K562 (cell line): ENCODE data around the gene COL5A1. TPM values are rescaled to one million over a fixed set of nuclear protein-coding genes. Genes with fewer than 3 reads are reported as not detected.

Experiments used
- ATAC-seq: fragments of 200-7000 bp; cut with Tn5 transposase; 3 replicates; pipeline ENCODE4 v1.9.1; 2020; ENCODE audit warnings: moderate library complexity
- BruUV-seq: library from RNA; stranded (reverse); fragments of 400-500 nt; replicated peaks from 2 replicates; lab custom pipeline; 2021; lab: Mats Ljungman, UMichigan
- CTCF ChIA-PET: fragments of 300-600 bp; formaldehyde crosslinking; extraction: SDS; loops from one replicate; lab custom pipeline; 2021; ENCODE audit warnings: low intra/inter-chr PET ratio; lab: Yijun Ruan, JAX
- POLR2A ChIA-PET: fragments of 300-600, 350-650 bp; sonication (Branson Sonifier 250); formaldehyde crosslinking; extraction: SDS; loops from one replicate; lab custom pipeline; 2021; ENCODE audit warnings: antibody characterized with exemption, inconsistent platforms; lab: Yijun Ruan, JAX
- DNase-seq, 4 experiments: peaks; one replicate each; pipeline versions ENCODE4 v3.0.0 to v3.0.0-alpha.2; 2011 to 2018; ENCODE audit warnings: low spot score in 3 of 4, mixed read lengths in 3 of 4; ENCODE audit errors: extremely low read depth in 1 of 4
- FAIRE-seq: peaks from 2 replicates; lab custom pipeline; 2011; peaks lifted over from hg19 to GRCh38; lab: Jason Lieb, UNC
- H2AFZ ChIP-seq: 2 replicates; pipeline ENCODE4 v1.6.0; 2011; ENCODE audit warnings: low read depth, low read length, control low read depth, inconsistent platforms
- H3K27ac ChIP-seq: fragments of 200-600 bp; 3 replicates; pipeline ENCODE4 v1.8.0; 2011; ENCODE audit warnings: low read depth, mild to moderate bottlenecking, control low read depth, inconsistent platforms, low read length, moderate library complexity, mixed read lengths; ENCODE audit errors: extremely low read depth
- H3K27me3 ChIP-seq, 2 experiments: fragments of 300-600 bp in 1 of 2; 2 replicates in 1 of 2; 3 replicates in 1 of 2; pipeline versions ENCODE4 v1.6.0 to v1.8.0; 2011; ENCODE audit warnings: inconsistent platforms in 2 of 2, low read length in 2 of 2, mild to moderate bottlenecking in 1 of 2, mixed read lengths in 1 of 2, moderate library complexity in 1 of 2; ENCODE audit not compliant: control insufficient read depth in 2 of 2, insufficient read depth in 2 of 2
- H3K36me3 ChIP-seq: fragments of 300-600 bp; 3 replicates; pipeline ENCODE4 v1.8.0; 2011; ENCODE audit warnings: mild to moderate bottlenecking, low read length, inconsistent platforms; ENCODE audit not compliant: control insufficient read depth, insufficient read depth
- H3K4me1 ChIP-seq, 2 experiments: fragments of 200-600 bp in 1 of 2; replicated peaks in 1 of 2; 2 replicates in 1 of 2; 3 replicates in 1 of 2; pipeline versions ENCODE4 v1.5.1 to v1.8.0; 2011; ENCODE audit warnings: inconsistent platforms in 2 of 2, low read length in 2 of 2, mild to moderate bottlenecking in 1 of 2, mixed read lengths in 1 of 2, moderate library complexity in 1 of 2; ENCODE audit not compliant: control insufficient read depth in 2 of 2, insufficient read depth in 2 of 2
- H3K4me2 ChIP-seq: 2 replicates; pipeline ENCODE4 v1.6.1; 2011; ENCODE audit warnings: low read length, control low read depth, inconsistent platforms, mixed read lengths; ENCODE audit not compliant: insufficient read depth
- H3K4me3 ChIP-seq: fragments of 200-600 bp; sonication (generic), shearing (Covaris generic); 2 replicates; pipeline ENCODE4 v1.5.1; 2016; ENCODE audit warnings: control low read depth, inconsistent platforms
- H3K79me2 ChIP-seq: fragments of 200-600 bp; 3 replicates; pipeline ENCODE4 v1.8.0; 2011; ENCODE audit warnings: low read length, inconsistent platforms; ENCODE audit not compliant: control insufficient read depth, insufficient read depth
- H3K9ac ChIP-seq, 2 experiments: 2 replicates each; pipeline versions ENCODE4 v1.6.0 to v1.6.1; 2011; ENCODE audit warnings: low read depth in 2 of 2, low read length in 2 of 2, control low read depth in 1 of 2, inconsistent platforms in 1 of 2, mild to moderate bottlenecking in 1 of 2, mixed read lengths in 1 of 2; ENCODE audit not compliant: insufficient read depth in 1 of 2
- H3K9me1 ChIP-seq: one replicate; pipeline ENCODE4 v1.6.0; 2011; ENCODE audit warnings: inconsistent platforms, mild to moderate bottlenecking, low read length, moderate library complexity; ENCODE audit not compliant: control insufficient read depth, insufficient read depth
- H3K9me3 ChIP-seq: replicated peaks from 2 replicates; pipeline ENCODE4 v1.5.1; 2011; ENCODE audit warnings: low read depth, low read length, inconsistent platforms; ENCODE audit not compliant: control insufficient read depth, insufficient read depth
- H4K20me1 ChIP-seq: replicated peaks from 2 replicates; pipeline ENCODE4 v1.6.1; 2011; ENCODE audit warnings: low read length, inconsistent platforms, mixed read lengths; ENCODE audit not compliant: control insufficient read depth, insufficient read depth
- CEBPZ ChIP-seq: fragments of 150-350 bp; IDR thresholded peaks from 2 replicates; pipeline ENCODE4 v1.6.1; 2014; ENCODE audit warnings: low read depth, mild to moderate bottlenecking, low read length, borderline replicate concordance
- CREB1 ChIP-seq, 2 experiments: sonication (generic) in 1 of 2; formaldehyde crosslinking in 1 of 2; IDR thresholded peaks; 2 replicates each; pipeline versions ENCODE4 v1.6.1 to v1.8.0; 2012 to 2022; ENCODE audit warnings: inconsistent platforms in 1 of 2, mild to moderate bottlenecking in 1 of 2, missing genetic modification reagents in 1 of 2, moderate library complexity in 1 of 2
- DLX4 ChIP-seq: fragments of 250-450 bp; sonication (Bioruptor Pico); IDR thresholded peaks from 2 replicates; pipeline ENCODE4 v1.6.1; 2021; ENCODE audit warnings: mild to moderate bottlenecking
- L3MBTL2 ChIP-seq: fragments of 450-650 bp; IDR thresholded peaks from 2 replicates; pipeline ENCODE4 v1.6.1; 2016; ENCODE audit warnings: mild to moderate bottlenecking, moderate library complexity
- NKRF ChIP-seq: fragments of 450-650 bp; IDR thresholded peaks from 2 replicates; pipeline ENCODE4 v1.6.1; 2016; ENCODE audit warnings: borderline replicate concordance
- SRF ChIP-seq, 2 experiments: fragments of 250-450, 450-650 bp in 1 of 2; sonication (Bioruptor Pico) in 1 of 2; sonication (generic) in 1 of 2; formaldehyde crosslinking; IDR thresholded peaks; 2 replicates each; pipeline versions ENCODE4 v1.5.0 to v1.5.1; 2020 to 2022; ENCODE audit warnings: mild to moderate bottlenecking in 1 of 2, missing genetic modification reagents in 1 of 2
- XRCC4 ChIP-seq: IDR thresholded peaks from one replicate; pipeline ENCODE4 v1.6.1; 2011; ENCODE audit not compliant: insufficient read depth, insufficient read length; ENCODE audit errors: extremely low read depth
- ZNF324 ChIP-seq: fragments of 250-450 bp; sonication (Bioruptor Pico); IDR thresholded peaks from 2 replicates; pipeline ENCODE4 v1.4.0; 2020; ENCODE audit warnings: mild to moderate bottlenecking
- ZNF408 ChIP-seq: fragments of 250-450 bp; sonication (Bioruptor Pico); IDR thresholded peaks from 2 replicates; pipeline ENCODE4 v1.4.0; 2020; ENCODE audit warnings: low read depth, mild to moderate bottlenecking, moderate library complexity
- ZNF584 ChIP-seq: fragments of 200-800 bp; sonication (Bioruptor generic); IDR thresholded peaks from 2 replicates; pipeline ENCODE4 v1.6.1; 2016; ENCODE audit warnings: low read depth, mild to moderate bottlenecking, missing genetic modification characterization, missing compliant biosample characterization
- ZNF668 ChIP-seq: fragments of 250-450 bp; sonication (Bioruptor Pico); IDR thresholded peaks from 2 replicates; pipeline ENCODE4 v1.8.0; 2022; ENCODE audit warnings: mild to moderate bottlenecking, inconsistent platforms
- ZNF778 ChIP-seq: fragments of 450-650 bp; formaldehyde crosslinking; IDR thresholded peaks from 2 replicates; pipeline ENCODE4 v1.4.0; 2020; ENCODE audit warnings: mild to moderate bottlenecking, moderate library complexity
- WGBS: fragments of 100-300 bp; shearing (Covaris generic); methylation state at CpG from one replicate; pipeline ENCODE4 v1.1.6; 2016; ENCODE audit warnings: low coverage, mixed read lengths; ENCODE audit not compliant: insufficient coverage; ENCODE audit errors: missing lambda C conversion rate; 5-methylcytosine and 5-hydroxymethylcytosine counted together
- in situ Hi-C: fragments of 300-500 bp; cut with MboI; formaldehyde crosslinking; loops from 4 replicates; pipeline ENCODE4 v1.15.0; 2018; ENCODE audit warnings: inconsistent platforms, mixed read lengths
- intact Hi-C: fragments of 100-400 bp; cut with micrococcal nuclease; formaldehyde crosslinking; loops from 2 replicates; pipeline ENCODE4 v1.14.2; 2022
- polyA plus RNA-seq, 8 experiments: library from polyadenylated mRNA; depleted of rRNA in 4 of 8; stranded (reverse) in 5 of 8; unstranded in 3 of 8; fragments of >200 nt; fragmentation: Nextera tagmentation in 2 of 8; fragmentation: Illumina TruSeq in 1 of 8; extraction: Ambion mirVana in 2 of 8; extraction: Trizol in 1 of 8; gene quantifications; 2 replicates each; pipeline versions ENCODE4 v1.2.1 to v1.2.3, GENCODE V29; 2011 to 2014; ENCODE audit warnings: inconsistent platforms in 1 of 8, missing spikeins in 1 of 8
- total RNA-seq, 7 experiments: library from RNA; depleted of rRNA in 6 of 7; stranded (reverse); fragments of >200 nt in 6 of 7; fragmentation: Illumina TruSeq in 2 of 7; extraction: Trizol in 2 of 7; gene quantifications; 2 replicates each; pipeline versions ENCODE4 v1.2.1 to v1.2.3, GENCODE V29; 2011 to 2021; ENCODE audit warnings: low replicate concordance in 1 of 7

COL5A1 gene
- total and polyA plus RNA-seq, 9 of the 15 experiments (the other 6 are each of a cell fraction or from before 2014, with no cell fraction given) = under 0.01 to 0.13 (median 0.04) TPM; not detected in 6

GRCh38 chr9:134760750-134761420, 119.3 kb downstream of the COL5A1 start (continued):
- TF ChIP-seq CEBPZ (no peak), ZNF584 (CRISPR knock-in tag) (no peak), ZNF668 (no peak), ZNF778 (CRISPR knock-in tag) (no peak)

- no peaks in the 10 kb centered on the region for H3K36me3 ChIP-seq
- H3K27ac ChIP-seq = no peak overlapping the region
- FAIRE-seq (no peak), ATAC-seq (no peak), DNase-seq (no peak)
- H3K9me1 ChIP-seq = no peaks in the 10 kb centered on the region
- no peaks in the 10 kb centered on the region for H4K20me1 ChIP-seq
- POLR2A ChIA-PET = interaction anchor here (0.6 kb wide), 1 partner anchor 17 kb away, joined by 3 read pairs; no protein-coding TSS in a partner anchor
- H3K4me3 ChIP-seq = no peak overlapping the region
- no TSS peak for BruUV-seq
- no peaks in the 10 kb centered on the region for H3K79me2 ChIP-seq
- no peaks in the 10 kb centered on the region for H3K9me3 ChIP-seq
- H3K4me2 ChIP-seq = no peak overlapping the region
- no peak overlapping the region for H2AFZ ChIP-seq
- intact Hi-C loops (no loop called here), in situ Hi-C loops (no loop called here)
- H3K27me3 ChIP-seq = peaks cover 3 to 40% of the 10 kb centered on the region in 2 experiments; a peak in 3 of 5 replicates
- WGBS = under 1% methylated on average over 21 of the region's 21 CpGs
- no peak overlapping the region for H3K9ac ChIP-seq
- no peaks in the 10 kb centered on the region for H3K4me1 ChIP-seq
- CTCF ChIA-PET = no interaction called here
- TF ChIP-seq DLX4 (no peak), SRF (CRISPR knock-in tag; IDR thresholded peaks at IDR 0.05) (no peak), L3MBTL2 (no peak), NKRF (no peak), XRCC4 (no peak), ZNF408 (CRISPR knock-in tag) (no peak), CREB1 (IDR thresholded peaks at IDR 0.05) (no peak), CREB1 (CRISPR knock-in tag; IDR thresholded peaks at IDR 0.05) (no peak), ZNF324 (no peak)
Observed at GRCh38 chr9:134764473-134765269, 123.1 kb downstream of the COL5A1 start.
